ENCODE data around the gene TMEM150C. TPM values are rescaled to one million over a fixed set of nuclear protein-coding genes. Genes with fewer than 3 reads are reported as not detected.

The TMEM150C gene
- total RNA-seq, 1 donor, result 3.3 TPM

DNA sequence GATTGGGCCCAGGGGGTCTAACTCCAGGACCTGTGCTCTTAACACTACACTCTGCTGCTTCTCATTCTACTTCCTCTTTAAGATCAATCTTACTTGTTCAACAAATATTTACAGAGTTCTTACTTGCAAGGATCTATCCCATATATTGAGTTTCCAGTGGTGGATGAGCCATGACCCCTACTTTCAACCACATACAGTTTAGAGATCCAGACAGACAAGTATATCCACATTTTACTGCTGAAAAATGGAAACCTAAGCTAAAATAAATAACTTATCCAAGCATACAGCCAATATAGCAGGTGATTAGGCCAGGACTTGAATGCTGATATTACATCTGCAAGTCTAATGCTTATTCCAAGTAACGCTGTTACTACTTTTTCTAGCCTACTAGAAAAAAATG is 18.7 kb downstream of the TMEM150C start:
- H3K79me2 ChIP-seq (ENCODE audit: insufficient read depth, low read length), result no peaks in the 10 kb centered on the region
- no peak overlapping the region for H3K4me3 ChIP-seq (ENCODE audit: insufficient read depth, low read length)
- H3K36me3 ChIP-seq (ENCODE audit: insufficient read depth, low read length), result no peaks in the 10 kb centered on the region
- no peak for DNase-seq (ENCODE audit: insufficient read length, low spot score, missing footprints)
- H4K20me1 ChIP-seq (ENCODE audit: insufficient read depth, low read length), result no peaks in the 10 kb centered on the region
- H3K4me2 ChIP-seq (ENCODE audit: insufficient read depth, low read length), result no peak overlapping the region
- no peak overlapping the region for H3K27ac ChIP-seq (ENCODE audit: low read depth, low read length)
- no peaks in the 10 kb centered on the region for H3K4me1 ChIP-seq (ENCODE audit: insufficient read depth, low read length)
- TF ChIP-seq, protein P1, sequence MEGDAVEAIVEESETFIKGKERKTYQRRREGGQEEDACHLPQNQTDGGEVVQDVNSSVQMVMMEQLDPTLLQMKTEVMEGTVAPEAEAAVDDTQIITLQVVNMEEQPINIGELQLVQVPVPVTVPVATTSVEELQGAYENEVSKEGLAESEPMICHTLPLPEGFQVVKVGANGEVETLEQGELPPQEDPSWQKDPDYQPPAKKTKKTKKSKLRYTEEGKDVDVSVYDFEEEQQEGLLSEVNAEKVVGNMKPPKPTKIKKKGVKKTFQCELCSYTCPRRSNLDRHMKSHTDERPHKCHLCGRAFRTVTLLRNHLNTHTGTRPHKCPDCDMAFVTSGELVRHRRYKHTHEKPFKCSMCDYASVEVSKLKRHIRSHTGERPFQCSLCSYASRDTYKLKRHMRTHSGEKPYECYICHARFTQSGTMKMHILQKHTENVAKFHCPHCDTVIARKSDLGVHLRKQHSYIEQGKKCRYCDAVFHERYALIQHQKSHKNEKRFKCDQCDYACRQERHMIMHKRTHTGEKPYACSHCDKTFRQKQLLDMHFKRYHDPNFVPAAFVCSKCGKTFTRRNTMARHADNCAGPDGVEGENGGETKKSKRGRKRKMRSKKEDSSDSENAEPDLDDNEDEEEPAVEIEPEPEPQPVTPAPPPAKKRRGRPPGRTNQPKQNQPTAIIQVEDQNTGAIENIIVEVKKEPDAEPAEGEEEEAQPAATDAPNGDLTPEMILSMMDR (IDR thresholded peaks at IDR 0.05; ENCODE audit: extremely low read depth, low read depth, low read length), result no peak
- H2AFZ ChIP-seq (ENCODE audit: low read length), result no peak overlapping the region
- no peaks in the 10 kb centered on the region for H3K27me3 ChIP-seq (ENCODE audit: insufficient read depth, low read length)
- no peaks in the 10 kb centered on the region for H3K9me3 ChIP-seq (ENCODE audit: low read depth, low read length)

DNA sequence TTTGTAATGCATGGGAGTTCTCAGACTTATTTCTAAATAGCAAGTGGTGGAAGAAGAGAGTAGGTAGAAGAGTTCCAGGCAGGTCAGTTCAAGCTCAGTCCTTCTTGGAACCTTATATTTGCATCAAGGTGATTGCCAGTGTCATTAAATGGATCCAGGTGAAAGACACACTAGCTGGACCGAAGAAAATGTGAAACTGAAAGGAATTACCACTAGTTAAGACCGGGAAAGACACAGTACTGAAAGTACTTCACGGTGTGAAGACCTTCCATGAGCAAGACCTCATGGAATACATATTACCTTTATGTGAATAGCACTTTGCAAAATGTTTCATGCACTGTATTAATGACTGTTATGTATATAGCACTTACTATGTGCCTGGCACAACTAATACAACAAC is 19.1 kb downstream of the TMEM150C start:
- Histone ChIP-seq H4K20me1 (ENCODE audit: insufficient read depth, low read length) (no peaks in the 10 kb centered on the region), H3K4me2 (ENCODE audit: insufficient read depth, low read length) (no peak overlapping the region), H3K27me3 (ENCODE audit: insufficient read depth, low read length) (no peaks in the 10 kb centered on the region), H3K36me3 (ENCODE audit: insufficient read depth, low read length) (no peaks in the 10 kb centered on the region), H2AFZ (ENCODE audit: low read length) (no peak overlapping the region), H3K9me3 (ENCODE audit: low read depth, low read length) (no peaks in the 10 kb centered on the region), H3K27ac (ENCODE audit: low read depth, low read length) (no peak overlapping the region), H3K4me1 (ENCODE audit: insufficient read depth, low read length) (no peaks in the 10 kb centered on the region), H3K79me2 (ENCODE audit: insufficient read depth, low read length) (no peaks in the 10 kb centered on the region), H3K4me3 (ENCODE audit: insufficient read depth, low read length) (no peak overlapping the region)
- TF ChIP-seq, protein P1 (IDR thresholded peaks at IDR 0.05; ENCODE audit: extremely low read depth, low read depth, low read length), result no peak
- DNase-seq (ENCODE audit: insufficient read length, low spot score, missing footprints), result no peak

DNA sequence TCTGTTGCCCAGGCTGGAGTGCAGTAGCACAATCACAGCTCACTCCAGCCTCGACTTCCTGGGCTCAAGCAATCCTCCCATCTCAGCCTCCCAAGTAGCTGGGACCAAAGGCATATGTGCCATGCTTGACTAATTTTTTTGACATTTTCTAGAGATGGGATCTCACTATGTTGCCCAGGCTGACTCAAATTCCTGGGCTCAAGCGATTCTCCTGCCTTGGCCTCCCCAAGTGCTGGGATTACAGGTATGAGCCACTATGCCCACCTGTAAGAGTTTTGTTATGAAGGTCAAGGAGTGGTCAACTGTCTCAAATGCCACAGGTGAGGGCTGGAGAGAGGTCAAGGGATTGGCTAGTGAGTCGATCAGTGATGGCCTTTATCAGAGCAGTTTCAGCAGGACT is 32.5 kb downstream of the TMEM150C start:
- Histone ChIP-seq H3K79me2 (ENCODE audit: insufficient read depth, low read length) (no peaks in the 10 kb centered on the region), H3K27me3 (ENCODE audit: insufficient read depth, low read length) (no peaks in the 10 kb centered on the region), H3K36me3 (ENCODE audit: insufficient read depth, low read length) (no peaks in the 10 kb centered on the region), H3K4me2 (ENCODE audit: insufficient read depth, low read length) (no peak overlapping the region), H3K4me1 (ENCODE audit: insufficient read depth, low read length) (peaks cover 7% of the 10 kb centered on the region), H3K27ac (ENCODE audit: low read depth, low read length) (no peak overlapping the region), H2AFZ (ENCODE audit: low read length) (no peak overlapping the region), H3K4me3 (ENCODE audit: insufficient read depth, low read length) (no peak overlapping the region), H4K20me1 (ENCODE audit: insufficient read depth, low read length) (no peaks in the 10 kb centered on the region), H3K9me3 (ENCODE audit: low read depth, low read length) (no peaks in the 10 kb centered on the region)
- no peak for DNase-seq (ENCODE audit: insufficient read length, low spot score, missing footprints)
- TF ChIP-seq, protein P1 (IDR thresholded peaks at IDR 0.05; ENCODE audit: extremely low read depth, low read depth, low read length), result no peak

DNA sequence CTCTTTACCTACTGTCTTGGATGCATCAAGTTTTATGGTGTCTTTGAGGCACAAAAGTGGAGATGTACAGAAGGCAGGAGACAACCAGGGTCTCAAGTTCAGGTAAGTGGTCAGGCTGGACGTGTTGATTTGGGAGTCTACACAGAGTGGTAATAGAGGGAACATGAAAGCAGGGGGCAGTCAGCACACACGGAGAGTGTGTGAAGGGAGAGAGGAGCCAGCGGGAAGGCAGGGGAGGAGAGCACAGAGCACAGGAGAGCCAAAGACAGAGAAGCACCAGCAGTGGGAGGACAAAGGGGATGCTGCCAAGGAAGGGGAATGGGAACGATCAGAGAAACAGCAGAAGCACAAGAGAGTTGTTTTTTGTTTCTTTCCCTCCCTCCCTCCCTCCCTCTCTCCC is 32.9 kb downstream of the TMEM150C start:
- TF ChIP-seq, protein P1 (IDR thresholded peaks at IDR 0.05; ENCODE audit: extremely low read depth, low read depth, low read length), result no peak
- Histone ChIP-seq H3K27ac (ENCODE audit: low read depth, low read length) (no peak overlapping the region), H3K36me3 (ENCODE audit: insufficient read depth, low read length) (no peaks in the 10 kb centered on the region), H3K27me3 (ENCODE audit: insufficient read depth, low read length) (no peaks in the 10 kb centered on the region), H3K79me2 (ENCODE audit: insufficient read depth, low read length) (no peaks in the 10 kb centered on the region), H4K20me1 (ENCODE audit: insufficient read depth, low read length) (no peaks in the 10 kb centered on the region), H3K9me3 (ENCODE audit: low read depth, low read length) (no peaks in the 10 kb centered on the region), H3K4me1 (ENCODE audit: insufficient read depth, low read length) (peaks cover 7% of the 10 kb centered on the region), H3K4me3 (ENCODE audit: insufficient read depth, low read length) (no peak overlapping the region), H2AFZ (ENCODE audit: low read length) (no peak overlapping the region), H3K4me2 (ENCODE audit: insufficient read depth, low read length) (no peak overlapping the region)
- no peak for DNase-seq (ENCODE audit: insufficient read length, low spot score, missing footprints)

Measured in osteoblast (primary cell).